Right lobe of liver (tissue), 6 donors: Measurements from ENCODE around the gene RNF113B. TPM values are rescaled to one million over a fixed set of nuclear protein-coding genes. Genes with fewer than 3 reads are reported as not detected.

ENCODE experiments used
- ATAC-seq, 4 donors: fragments of 200-7000 bp; cut with Tn5 transposase; one replicate each; pipeline ENCODE4 v1.9.1; 2020; ENCODE audit warnings: mild to moderate bottlenecking in 4 of 4, moderate library complexity in 4 of 4
- DNase-seq, 3 donors: peaks; one replicate each; pipeline ENCODE4 v3.0.0-alpha.2; 2020
- H3K27ac ChIP-seq, 3 donors: fragments of 200-600 bp; one replicate each; pipeline ENCODE4 v1.8.0; 2022
- H3K27me3 ChIP-seq, 2 donors: fragments of 200-600 bp; one replicate each; pipeline ENCODE4 v1.8.0; 2022
- H3K36me3 ChIP-seq, 4 donors: fragments of 200-600 bp; sonication (generic) in 1 of 4; one replicate each; pipeline versions ENCODE4 v1.5.1 to v1.8.0; 2017 to 2022; ENCODE audit warnings: control low read depth in 1 of 4
- H3K4me1 ChIP-seq, 4 donors: fragments of 200-600 bp; sonication (generic) in 1 of 4; one replicate each; pipeline versions ENCODE4 v1.5.1 to v1.8.0; 2017 to 2022; ENCODE audit warnings: control low read depth in 1 of 4
- H3K4me3 ChIP-seq, 3 donors: fragments of 200-600 bp; one replicate each; pipeline ENCODE4 v1.8.0; 2022
- H3K9me3 ChIP-seq, 4 donors: fragments of 200-600 bp; sonication (generic) in 1 of 4; one replicate each; pipeline versions ENCODE4 v1.5.1 to v1.8.0; 2017 to 2022; ENCODE audit warnings: control low read depth in 1 of 4
- CTCF ChIP-seq, 4 donors: fragments of 200-600 bp in 3 of 4; fragments of 450-650 bp in 1 of 4; IDR thresholded peaks; one replicate each; pipeline versions ENCODE4 v1.5.1 to v1.8.0; 2016 to 2022; ENCODE audit warnings: antibody characterized with exemption in 4 of 4, mild to moderate bottlenecking in 2 of 4
- POLR2A ChIP-seq: fragments of 450-650 bp; IDR thresholded peaks from one replicate; pipeline ENCODE4 v1.6.1; 2017; ENCODE audit warnings: antibody characterized with exemption, mild to moderate bottlenecking
- WGBS: methylation state at CpG from one replicate; pipeline ENCODE4 v1.1.6; 2018; ENCODE audit warnings: low coverage, low lambda C conversion rate; ENCODE audit not compliant: insufficient coverage; ENCODE audit errors: missing lambda C conversion rate; 5-methylcytosine and 5-hydroxymethylcytosine counted together
- intact Hi-C, 2 donors: fragments of 100-400 bp; cut with DNase I; formaldehyde crosslinking; loops; one replicate each; pipeline versions ENCODE4 v1.11.2 to v1.14.1; 2022
- total RNA-seq, 6 experiments: library from RNA; depleted of rRNA in 2 of 6; stranded (reverse); fragments of >200 nt in 2 of 6; fragmentation: NEBNext Ultra II Directional in 3 of 6; extraction: Animal tissue kit (Norgen Biotek cat#: 25700) in 3 of 6; gene quantifications; one replicate each; pipeline versions ENCODE4 v1.1.0 to v1.2.4, GENCODE V29; 2016 to 2023
- donor health status: DM: no; HTN: yes; CAD: no.
- donor health status: DM: no; HTN: no; CAD: no.
- donor health status: DM: no; HTN: no; CAD: no.
- donor health status: DM: no; HTN: yes; CAD: no.
- donor health status: DM: no; HTN: yes; CAD: no.

RNF113B gene
- total RNA-seq, 6 experiments from 2014 or later, result not detected

GRCh38 chr13:98157188-98157587, 19.9 kb downstream of the RNF113B start:
- Histone ChIP-seq H3K4me3 (no peak overlapping the region), H3K9me3 (no peaks in the 10 kb centered on the region), H3K27ac (no peak overlapping the region), H3K27me3 (no peaks in the 10 kb centered on the region), H3K36me3 (peaks cover 0 to 3% (median 0%) of the 10 kb centered on the region in 4 donors), H3K4me1 (peaks cover 0 to 38% (median 6%) of the 10 kb centered on the region in 4 donors)
- no peak for DNase-seq
- WGBS, result 59% methylated on average over 6 of the region's 7 CpGs
- peak in 3 of 4 donors; percentile 25 to 28 (median 27) for ATAC-seq
- intact Hi-C loops, result no loop called here
- TF ChIP-seq CTCF (IDR thresholded peaks at IDR 0.05) (no peak), POLR2A (no peak)

- no peaks in the 10 kb centered on the region for H3K9me3 ChIP-seq
- peaks cover 0 to 35% (median 5%) of the 10 kb centered on the region in 4 donors for H3K4me1 ChIP-seq
- intact Hi-C loops, result no loop called here
- ATAC-seq (peak in 3 of 4 donors; percentile 42 to 54 (median 44)), DNase-seq (no peak)
- H3K27me3 ChIP-seq, result no peaks in the 10 kb centered on the region
- TF ChIP-seq CTCF (IDR thresholded peaks at IDR 0.05), result no peak
- no peak for TF ChIP-seq POLR2A
- no peak overlapping the region for H3K4me3 ChIP-seq
- H3K36me3 ChIP-seq, result peaks cover 0 to 3% (median 0%) of the 10 kb centered on the region in 4 donors
- no peak overlapping the region for H3K27ac ChIP-seq
- 67% methylated on average over 2 of the region's 2 CpGs for WGBS
Measured at GRCh38 chr13:98156259-98156658, 20.8 kb downstream of the RNF113B start.

- Histone ChIP-seq H3K4me1 (peaks cover 0 to 28% (median 4%) of the 10 kb centered on the region in 4 donors), H3K27ac (no peak overlapping the region), H3K9me3 (no peaks in the 10 kb centered on the region), H3K4me3 (no peak overlapping the region), H3K27me3 (no peaks in the 10 kb centered on the region), H3K36me3 (peaks cover 0 to 3% (median 0%) of the 10 kb centered on the region in 4 donors)
- intact Hi-C loops, result no loop called here
- TF ChIP-seq CTCF (IDR thresholded peaks at IDR 0.05), result no peak
- no peak for TF ChIP-seq POLR2A
- ATAC-seq (peak in 3 of 4 donors; percentile 36 to 53 (median 48)), DNase-seq (no peak)
- WGBS, result 57% methylated on average over 2 of the region's 5 CpGs
Measured at GRCh38 chr13:98155475-98156109, 21.5 kb downstream of the RNF113B start.

GRCh38 chr13:98150832-98151479, 26.1 kb downstream of the RNF113B start:
- Histone ChIP-seq H3K9me3 (no peaks in the 10 kb centered on the region), H3K4me1 (peaks cover 0 to 20% (median 6%) of the 10 kb centered on the region in 4 donors), H3K27ac (no peak overlapping the region), H3K27me3 (no peaks in the 10 kb centered on the region), H3K36me3 (no peaks in the 10 kb centered on the region), H3K4me3 (no peak overlapping the region)
- intact Hi-C loops, result no loop called here
- ATAC-seq (no peak), DNase-seq (no peak)
- WGBS, result 82% methylated on average over 6 of the region's 8 CpGs
- TF ChIP-seq POLR2A, result no peak
- TF ChIP-seq CTCF (IDR thresholded peaks at IDR 0.05), result no peak
